Measurements from ENCODE around the gene ASIC3. TPM values are rescaled to one million over a fixed set of nuclear protein-coding genes. Genes with fewer than 3 reads are reported as not detected.

Gene ASIC3
- total RNA-seq, 1 donor, result 0.18 TPM

GRCh38 chr7:151005566-151005965 is 42.8 kb upstream of the ASIC3 start:
- no peak for DNase-seq (ENCODE audit: low read depth)
- H3K4me3 ChIP-seq (ENCODE audit: low read depth, low read length), result no peak overlapping the region
- no peak for TF ChIP-seq CTCF (IDR thresholded peaks at IDR 0.05; ENCODE audit: insufficient read depth, low read length)

- DNase-seq (ENCODE audit: low read depth), result no peak
- no peak for TF ChIP-seq CTCF (IDR thresholded peaks at IDR 0.05; ENCODE audit: insufficient read depth, low read length)
- H3K4me3 ChIP-seq (ENCODE audit: low read depth, low read length), result no peak overlapping the region
Observed at GRCh38 chr7:151006590-151007300, 41.6 kb upstream of the ASIC3 start.

GRCh38 chr7:151007469-151007898 is 40.8 kb upstream of the ASIC3 start:
- H3K4me3 ChIP-seq (ENCODE audit: low read depth, low read length), result no peak overlapping the region
- DNase-seq (ENCODE audit: low read depth), result peak; percentile 47
- TF ChIP-seq CTCF (IDR thresholded peaks at IDR 0.05; ENCODE audit: insufficient read depth, low read length), result no peak

- no peak overlapping the region for H3K4me3 ChIP-seq (ENCODE audit: low read depth, low read length)
- DNase-seq (ENCODE audit: low read depth), result peak; percentile 47
- no peak for TF ChIP-seq CTCF (IDR thresholded peaks at IDR 0.05; ENCODE audit: insufficient read depth, low read length)
Observed at GRCh38 chr7:151008143-151008510, 40.2 kb upstream of the ASIC3 start.

- DNase-seq (ENCODE audit: low read depth), result peak; percentile 31
Observed at GRCh38 chr7:151008511-151009323, 39.6 kb upstream of the ASIC3 start.

More at GRCh38 chr7:151008511-151009323, 39.6 kb upstream of the ASIC3 start:
- peak; percentile 74 for TF ChIP-seq CTCF (IDR thresholded peaks at IDR 0.05; ENCODE audit: insufficient read depth, low read length)
- no peak overlapping the region for H3K4me3 ChIP-seq (ENCODE audit: low read depth, low read length)
